ENCODE measurements around the gene SLC15A3.

SLC15A3 gene

DNA sequence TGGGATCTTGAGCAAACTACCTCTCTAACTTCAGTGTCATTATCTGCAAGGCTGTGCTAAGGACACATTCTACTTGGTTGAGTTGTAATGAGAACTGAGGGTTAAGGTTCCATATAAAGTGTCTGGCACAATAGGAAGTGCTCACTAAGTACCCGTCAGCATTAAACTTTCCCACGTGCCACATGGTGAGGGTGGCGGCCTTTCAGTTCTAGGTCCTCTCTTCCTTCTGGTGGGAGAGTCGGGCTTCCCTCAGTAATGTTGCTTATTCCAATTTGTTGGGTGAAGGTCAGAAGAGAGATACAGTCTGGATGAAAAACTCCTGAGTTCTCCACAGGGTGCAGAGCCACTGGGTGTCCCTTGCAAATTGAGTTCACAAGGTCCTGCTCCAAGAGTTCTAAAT lies 14.9 kb upstream of the SLC15A3 start:
- H3K4me2 ChIP-seq (ENCODE audit: low read length) = no peak overlapping the region
- H3K27me3 ChIP-seq (ENCODE audit: insufficient read depth, low read length) = peaks cover 13% of the 10 kb centered on the region
- no peaks in the 10 kb centered on the region; the same call in 1 of the 2 replicates for H3K36me3 ChIP-seq (ENCODE audit: insufficient read depth, low read length)
- H3K27ac ChIP-seq (ENCODE audit: low read depth, low read length, poor library complexity, severe bottlenecking) = no peak overlapping the region
- no peaks in the 10 kb centered on the region; the same call in 1 of the 2 replicates for H3K9me3 ChIP-seq (ENCODE audit: low read length)
- no peaks in the 10 kb centered on the region for H3F3A ChIP-seq (ENCODE audit: insufficient read depth, low read length)
- no peak overlapping the region for H3K9ac ChIP-seq (ENCODE audit: low read length)
- H3K79me2 ChIP-seq (ENCODE audit: insufficient read depth, low read length) = no peaks in the 10 kb centered on the region
- H3K9me2 ChIP-seq (ENCODE audit: low read depth, low read length) = no peaks in the 10 kb centered on the region
- TF ChIP-seq, protein P1, sequence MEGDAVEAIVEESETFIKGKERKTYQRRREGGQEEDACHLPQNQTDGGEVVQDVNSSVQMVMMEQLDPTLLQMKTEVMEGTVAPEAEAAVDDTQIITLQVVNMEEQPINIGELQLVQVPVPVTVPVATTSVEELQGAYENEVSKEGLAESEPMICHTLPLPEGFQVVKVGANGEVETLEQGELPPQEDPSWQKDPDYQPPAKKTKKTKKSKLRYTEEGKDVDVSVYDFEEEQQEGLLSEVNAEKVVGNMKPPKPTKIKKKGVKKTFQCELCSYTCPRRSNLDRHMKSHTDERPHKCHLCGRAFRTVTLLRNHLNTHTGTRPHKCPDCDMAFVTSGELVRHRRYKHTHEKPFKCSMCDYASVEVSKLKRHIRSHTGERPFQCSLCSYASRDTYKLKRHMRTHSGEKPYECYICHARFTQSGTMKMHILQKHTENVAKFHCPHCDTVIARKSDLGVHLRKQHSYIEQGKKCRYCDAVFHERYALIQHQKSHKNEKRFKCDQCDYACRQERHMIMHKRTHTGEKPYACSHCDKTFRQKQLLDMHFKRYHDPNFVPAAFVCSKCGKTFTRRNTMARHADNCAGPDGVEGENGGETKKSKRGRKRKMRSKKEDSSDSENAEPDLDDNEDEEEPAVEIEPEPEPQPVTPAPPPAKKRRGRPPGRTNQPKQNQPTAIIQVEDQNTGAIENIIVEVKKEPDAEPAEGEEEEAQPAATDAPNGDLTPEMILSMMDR (IDR thresholded peaks at IDR 0.05; ENCODE audit: low read length) = no peak
- TF ChIP-seq EZH2 (IDR thresholded peaks at IDR 0.05; ENCODE audit: borderline replicate concordance, low read length) = no peak
- no peak overlapping the region for H2AFZ ChIP-seq (ENCODE audit: low read length)
- H3K4me1 ChIP-seq (ENCODE audit: insufficient read depth, low read length, severe bottlenecking) = peaks cover 7% of the 10 kb centered on the region
- no peaks in the 10 kb centered on the region for H4K20me1 ChIP-seq (ENCODE audit: insufficient read depth, low read length)
- no peak overlapping the region for H3K4me3 ChIP-seq (ENCODE audit: low read depth, low read length, poor library complexity, severe bottlenecking)

DNA sequence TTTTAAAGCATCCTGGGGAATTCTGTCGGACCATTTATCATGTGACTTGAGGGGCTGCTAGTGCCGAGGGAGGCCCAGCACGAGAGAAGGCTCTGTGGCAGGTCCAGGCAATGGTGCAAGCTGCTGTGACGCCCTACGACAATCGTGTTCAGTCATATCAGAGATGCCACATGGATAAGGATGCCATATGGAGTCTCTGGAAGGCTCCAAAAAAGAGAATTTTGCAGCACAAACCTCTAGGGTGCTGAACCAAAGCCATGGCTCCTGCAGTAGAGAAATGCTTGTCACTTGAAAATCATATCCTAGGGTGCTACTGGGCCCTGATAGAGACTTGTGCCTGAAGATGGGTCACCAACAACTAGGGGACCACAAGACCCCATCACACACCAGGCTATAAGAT lies 12.8 kb upstream of the SLC15A3 start:
- Histone ChIP-seq H3K9me2 (ENCODE audit: low read depth, low read length) (no peaks in the 10 kb centered on the region), H3F3A (ENCODE audit: insufficient read depth, low read length) (no peaks in the 10 kb centered on the region), H3K79me2 (ENCODE audit: insufficient read depth, low read length) (no peaks in the 10 kb centered on the region), H3K27ac (ENCODE audit: low read depth, low read length, poor library complexity, severe bottlenecking) (no peak overlapping the region), H3K27me3 (ENCODE audit: insufficient read depth, low read length) (peaks cover 13% of the 10 kb centered on the region), H3K9me3 (ENCODE audit: low read length) (no peaks in the 10 kb centered on the region; the same call in 1 of the 2 replicates), H4K20me1 (ENCODE audit: insufficient read depth, low read length) (no peaks in the 10 kb centered on the region), H2AFZ (ENCODE audit: low read length) (no peak overlapping the region), H3K9ac (ENCODE audit: low read length) (no peak overlapping the region), H3K4me2 (ENCODE audit: low read length) (no peak overlapping the region), H3K4me3 (ENCODE audit: low read depth, low read length, poor library complexity, severe bottlenecking) (no peak overlapping the region), H3K36me3 (ENCODE audit: insufficient read depth, low read length) (no peaks in the 10 kb centered on the region; the same call in 1 of the 2 replicates), H3K4me1 (ENCODE audit: insufficient read depth, low read length, severe bottlenecking) (no peaks in the 10 kb centered on the region)
- no peak for TF ChIP-seq EZH2 (IDR thresholded peaks at IDR 0.05; ENCODE audit: borderline replicate concordance, low read length)
- TF ChIP-seq, protein P1 (IDR thresholded peaks at IDR 0.05; ENCODE audit: low read length) = no peak

DNA sequence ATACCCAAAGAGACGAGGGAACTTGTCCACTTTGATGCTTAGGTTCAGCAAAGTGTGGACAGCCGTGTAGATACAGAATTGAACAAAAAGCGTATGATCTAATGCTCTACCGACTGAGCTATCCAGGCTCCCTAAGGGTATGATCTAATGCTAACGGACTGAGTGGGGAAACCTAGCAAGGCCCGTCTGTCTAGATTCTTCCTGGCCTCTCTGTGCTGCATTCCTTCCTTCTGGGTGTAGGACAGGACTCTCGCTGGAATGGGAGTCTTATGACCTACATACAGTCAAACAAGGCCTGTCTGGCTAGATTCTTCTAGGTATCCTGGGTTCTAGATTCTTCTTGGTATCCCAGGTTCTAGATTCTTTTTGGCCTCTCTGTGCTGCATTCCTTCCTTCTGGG lies 8.4 kb upstream of the SLC15A3 start:
- Histone ChIP-seq H3K9me3 (ENCODE audit: low read length) (no peaks in the 10 kb centered on the region), H2AFZ (ENCODE audit: low read length) (no peak overlapping the region), H3K4me1 (ENCODE audit: insufficient read depth, low read length, severe bottlenecking) (no peaks in the 10 kb centered on the region), H3K27ac (ENCODE audit: low read depth, low read length, poor library complexity, severe bottlenecking) (no peak overlapping the region), H3K9ac (ENCODE audit: low read length) (no peak overlapping the region), H3F3A (ENCODE audit: insufficient read depth, low read length) (no peaks in the 10 kb centered on the region), H3K9me2 (ENCODE audit: low read depth, low read length) (no peaks in the 10 kb centered on the region), H3K4me3 (ENCODE audit: low read depth, low read length, poor library complexity, severe bottlenecking) (no peak overlapping the region), H4K20me1 (ENCODE audit: insufficient read depth, low read length) (no peaks in the 10 kb centered on the region), H3K36me3 (ENCODE audit: insufficient read depth, low read length) (no peaks in the 10 kb centered on the region), H3K4me2 (ENCODE audit: low read length) (no peak overlapping the region), H3K79me2 (ENCODE audit: insufficient read depth, low read length) (no peaks in the 10 kb centered on the region), H3K27me3 (ENCODE audit: insufficient read depth, low read length) (peaks cover 4% of the 10 kb centered on the region; the same call in 1 of the 2 replicates)
- TF ChIP-seq, protein P1 (IDR thresholded peaks at IDR 0.05; ENCODE audit: low read length) = no peak
- no peak for TF ChIP-seq EZH2 (IDR thresholded peaks at IDR 0.05; ENCODE audit: borderline replicate concordance, low read length)
